Measurements from ENCODE around the gene LIPC.

LIPC gene

GRCh38 chr15:58544756-58545155 is 113.0 kb downstream of the LIPC start:
- DNase-seq = no peak

GRCh38 chr15:58545307-58546065 is 113.7 kb downstream of the LIPC start:
- no peak for DNase-seq

DNA sequence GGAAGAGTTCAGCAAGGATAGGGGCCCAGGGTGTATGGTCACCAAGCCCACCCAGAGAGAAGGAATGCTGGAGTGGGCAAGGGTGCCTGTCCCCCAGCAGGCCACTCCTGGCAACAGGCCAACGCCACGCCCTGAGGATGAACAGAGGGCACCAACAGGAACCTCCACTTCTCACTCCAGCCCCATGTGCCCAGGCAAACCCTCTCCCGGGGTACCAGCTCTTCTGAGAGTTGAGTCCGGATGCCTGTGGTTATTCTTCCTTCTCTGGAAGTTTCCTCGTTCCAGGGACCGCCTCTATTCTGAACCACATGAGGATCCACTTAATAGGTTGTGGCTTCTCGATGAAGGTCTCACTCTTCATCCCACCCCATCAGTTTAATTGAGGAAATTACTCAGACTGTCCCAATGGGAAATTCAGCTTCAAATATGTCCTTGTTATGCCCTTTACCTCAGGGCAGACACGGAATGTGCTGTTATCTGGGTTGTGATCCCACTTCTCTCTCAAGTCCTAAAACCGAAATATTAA is 114.3 kb downstream of the LIPC start:
- DNase-seq = no peak

DNA sequence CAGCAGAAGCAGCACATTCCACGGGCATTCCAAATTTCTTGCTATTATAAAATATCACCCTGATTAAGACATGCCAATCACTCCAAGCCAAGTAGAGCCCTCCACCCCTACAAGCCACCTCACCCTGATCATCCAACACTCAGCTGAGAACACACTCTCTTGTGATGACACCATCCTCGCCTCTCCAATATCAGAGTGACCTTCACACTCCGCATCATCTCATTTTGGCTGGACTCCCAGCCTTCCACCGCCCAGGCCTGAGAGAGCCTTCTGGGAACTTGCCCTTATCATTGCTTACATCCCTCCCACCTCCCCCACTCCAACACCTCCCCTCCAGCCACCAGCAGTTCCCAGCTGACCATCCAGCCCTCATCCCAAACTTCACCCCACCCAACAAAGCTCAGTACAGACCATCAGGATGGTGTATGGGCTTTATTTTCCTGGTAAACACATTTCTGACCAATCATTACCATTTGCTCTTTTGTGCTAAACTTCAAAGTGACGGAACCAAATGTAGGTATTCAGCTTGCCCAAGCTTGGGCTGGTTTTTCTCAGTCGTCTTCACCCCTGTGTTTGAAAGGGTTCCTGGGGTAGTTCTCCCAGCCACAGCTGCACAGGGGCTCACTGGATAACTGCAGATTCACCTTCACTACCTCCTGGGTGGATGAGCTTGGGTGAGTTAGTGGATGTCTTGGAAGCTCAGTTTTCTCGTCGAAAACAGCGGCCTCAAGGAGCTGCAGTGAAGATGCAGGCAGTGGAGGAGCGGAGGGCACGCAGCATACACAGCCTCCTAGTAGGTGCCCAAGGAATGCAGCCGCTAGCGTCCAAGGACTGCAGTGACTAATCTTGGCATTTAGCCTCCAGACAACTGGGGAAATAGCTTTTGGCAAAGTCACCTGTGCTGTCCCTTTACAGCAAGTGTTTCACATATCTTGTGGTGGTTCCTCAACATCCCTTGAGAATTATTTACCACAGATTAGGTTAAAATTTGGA is 115.1 kb downstream of the LIPC start:
- no peak for DNase-seq

- DNase-seq = no peak
Measured at GRCh38 chr15:58547628-58548307, 116.0 kb downstream of the LIPC start.

GRCh38 chr15:58548308-58549012 is 116.7 kb downstream of the LIPC start:
- no peak for DNase-seq

- no peak for DNase-seq
Measured at GRCh38 chr15:58549013-58549784, 117.4 kb downstream of the LIPC start.

DNA sequence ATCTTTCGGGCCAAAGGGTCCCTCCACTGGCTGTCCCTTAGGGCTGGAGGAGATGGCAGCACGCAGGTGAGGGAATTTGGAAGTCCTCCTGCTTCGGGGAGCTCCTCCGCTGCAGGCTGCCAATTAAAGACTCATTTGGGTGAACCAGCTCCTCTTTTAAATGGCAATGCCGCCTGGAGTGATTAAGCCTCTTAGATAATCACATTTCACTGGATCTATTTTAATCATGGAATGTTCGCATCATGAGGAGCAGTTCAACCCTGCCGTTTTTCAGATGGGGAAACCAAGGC is 117.9 kb downstream of the LIPC start:
- DNase-seq = no peak

DNA sequence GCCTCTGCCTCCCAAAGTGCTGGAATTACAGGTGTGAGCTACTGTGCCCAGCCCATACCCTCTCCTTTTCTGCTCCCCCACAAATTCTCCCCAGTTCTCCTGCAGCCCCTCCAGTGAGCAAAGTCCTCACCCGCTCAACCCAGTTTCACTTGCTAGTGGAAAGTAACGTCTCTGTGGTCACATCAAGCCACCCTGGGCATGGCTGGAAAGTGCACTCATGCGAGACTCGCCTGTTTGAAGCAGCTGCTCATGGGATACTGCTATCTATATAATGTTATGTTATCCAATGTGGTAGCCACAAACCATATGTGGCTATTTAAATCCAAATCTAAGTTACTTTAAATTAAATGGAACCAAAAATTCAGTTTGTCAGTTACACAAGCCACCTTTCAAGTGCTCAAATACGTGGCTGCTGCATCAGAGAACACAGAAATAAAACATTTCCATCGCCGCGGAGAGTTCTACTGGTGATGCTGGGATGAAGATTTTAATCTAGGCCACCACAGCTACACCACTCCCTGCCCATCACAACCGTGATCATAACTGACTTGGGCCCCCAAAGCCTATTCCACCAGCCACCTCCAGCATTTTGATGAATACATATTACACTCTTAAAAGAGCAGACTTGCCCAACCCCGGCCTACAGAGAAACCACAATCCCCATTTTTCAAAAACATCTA is 119.4 kb downstream of the LIPC start:
- DNase-seq = no peak

DNA sequence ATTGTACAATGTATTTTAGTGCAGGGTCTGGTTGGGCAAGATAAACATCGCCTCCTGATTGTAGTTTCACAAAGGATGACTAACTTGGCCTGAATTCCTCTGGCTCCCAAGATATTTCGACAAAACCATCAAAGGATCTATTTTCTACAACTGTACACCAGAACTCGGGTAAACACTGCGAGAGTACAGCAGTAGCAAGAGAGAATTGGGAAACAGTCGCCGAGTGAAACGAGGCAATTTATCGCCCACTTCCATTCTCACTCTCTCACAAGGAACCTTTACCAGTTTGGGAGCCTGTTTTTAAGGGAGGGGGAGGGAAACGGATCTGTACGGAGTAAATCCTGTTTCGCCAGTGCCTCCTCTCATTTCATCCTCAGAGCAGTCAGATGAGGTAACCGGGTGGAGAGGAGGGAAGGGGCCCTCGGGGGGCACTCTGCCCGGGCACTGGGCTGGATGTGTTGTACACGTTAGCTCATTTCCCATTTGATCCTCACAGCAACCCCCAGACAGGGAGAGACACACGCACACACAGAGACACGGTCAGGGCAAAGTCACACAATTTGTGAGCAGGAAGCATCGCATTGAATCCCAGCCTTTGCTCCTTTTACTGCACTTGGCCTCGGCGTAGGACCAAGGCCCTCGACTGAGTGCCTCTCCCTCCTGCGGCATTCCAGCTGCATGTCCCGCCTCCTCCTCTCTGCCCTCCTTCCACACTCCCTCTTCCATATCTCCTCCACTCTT is 120.1 kb downstream of the LIPC start:
- no peak for DNase-seq

GRCh38 chr15:58552505-58553364 is 120.9 kb downstream of the LIPC start:
- DNase-seq = no peak

DNA sequence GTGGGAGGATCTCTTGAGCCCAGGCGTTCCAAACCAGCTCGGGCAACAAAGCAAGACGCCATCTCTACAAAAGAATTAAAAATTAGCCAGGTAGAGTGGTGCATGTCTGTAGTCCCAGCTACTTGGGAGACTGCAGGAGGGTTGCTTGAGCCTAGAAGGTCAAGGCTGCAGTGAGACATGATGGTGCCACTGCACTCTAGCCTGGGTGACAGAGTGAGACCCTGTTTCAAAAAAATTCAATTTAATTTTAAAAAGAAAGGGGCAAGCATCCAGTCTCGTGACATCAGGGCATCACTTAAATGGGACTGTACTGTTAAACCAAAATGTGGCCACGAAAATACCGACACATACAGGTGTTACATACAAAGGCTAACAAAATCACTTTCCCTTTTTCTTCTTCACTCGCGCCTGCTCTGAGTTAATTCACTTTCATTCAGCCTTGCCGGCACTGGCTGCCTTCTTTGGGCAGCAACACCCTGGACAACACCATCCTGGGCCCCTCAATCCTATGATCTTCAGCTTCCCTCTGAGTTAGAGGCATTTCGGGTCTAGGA is 121.7 kb downstream of the LIPC start:
- DNase-seq = no peak

DNA sequence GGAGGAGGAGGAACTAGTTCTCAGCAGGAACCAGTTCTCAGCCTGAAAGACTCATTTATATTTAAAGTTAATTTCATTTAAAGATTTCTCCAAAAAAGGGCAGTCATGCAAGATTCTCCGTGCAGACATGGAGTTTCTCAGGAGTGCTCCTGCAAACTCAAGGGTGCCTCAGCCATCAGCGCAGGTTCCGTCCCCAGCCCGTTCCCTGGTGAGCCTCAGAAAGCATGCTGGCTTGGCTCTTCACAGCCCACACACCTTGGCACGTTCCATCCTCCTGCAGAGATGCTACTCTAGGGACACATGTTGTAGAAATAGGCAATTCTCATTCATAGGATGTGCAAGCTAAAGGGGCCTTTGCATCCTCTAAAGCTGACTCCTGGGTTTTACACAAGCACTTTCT is 123.0 kb downstream of the LIPC start:
- DNase-seq = no peak

DNA sequence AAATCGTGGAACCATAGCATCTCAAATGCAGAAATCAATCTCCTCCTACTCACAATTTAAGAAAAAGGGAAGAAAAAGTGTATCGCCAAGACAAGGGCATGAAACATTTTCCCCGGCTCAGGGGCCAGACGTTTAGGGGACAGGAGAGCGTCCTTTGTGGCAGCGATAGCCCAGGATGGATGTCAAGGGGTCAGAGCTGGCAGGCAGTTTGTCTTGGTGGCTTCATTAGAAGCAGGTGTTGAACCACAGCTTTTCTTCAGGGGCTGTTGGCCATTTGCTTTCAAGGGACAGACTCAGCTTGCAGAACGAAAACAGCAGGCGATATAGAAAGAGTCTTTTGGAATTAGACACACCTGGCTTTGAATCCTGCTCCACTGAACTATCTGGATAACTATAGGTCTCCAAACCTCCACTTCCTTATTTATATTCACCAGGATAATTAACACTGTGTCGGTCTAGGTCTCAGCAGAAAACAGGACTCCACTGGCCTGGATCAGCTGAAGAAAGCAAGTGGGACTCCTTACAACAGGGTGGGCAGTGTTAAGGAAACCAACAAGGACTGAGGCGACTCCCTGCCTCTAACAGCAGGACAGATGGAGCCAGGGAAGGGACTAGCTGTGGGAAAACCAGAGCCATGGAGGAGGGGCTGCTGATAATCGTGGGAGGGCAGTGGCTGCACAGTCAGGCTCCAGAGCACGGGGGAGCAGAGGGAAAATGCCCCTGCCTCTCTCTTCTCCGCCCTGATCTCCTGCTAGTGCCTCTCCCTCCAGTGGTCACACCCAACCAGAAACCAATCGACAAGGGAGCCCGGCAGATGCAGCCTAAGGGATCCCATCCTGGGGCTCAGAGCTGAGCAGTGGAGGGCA is 123.6 kb downstream of the LIPC start:
- no peak for DNase-seq

DNA sequence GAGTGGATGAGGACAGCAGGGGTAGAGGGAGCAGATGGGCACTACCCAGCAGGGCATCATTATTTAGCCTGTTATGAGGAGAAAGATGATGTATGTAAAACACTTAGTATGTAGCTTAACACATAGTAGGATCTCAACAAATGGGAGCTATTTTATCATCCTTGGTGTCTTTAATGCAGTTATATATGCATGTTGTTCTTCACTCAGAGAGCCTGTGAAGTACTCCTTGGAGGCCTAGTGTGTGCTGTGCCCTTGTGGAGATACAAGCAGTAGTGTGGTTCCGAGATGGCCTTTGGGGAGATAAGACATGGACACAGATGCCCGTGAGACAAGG is 124.2 kb downstream of the LIPC start:
- DNase-seq = no peak

- DNase-seq = no peak
Measured at GRCh38 chr15:58556541-58556940, 124.8 kb downstream of the LIPC start.

GRCh38 chr15:58558777-58559176 is 127.0 kb downstream of the LIPC start:
- no peak for DNase-seq

DNA sequence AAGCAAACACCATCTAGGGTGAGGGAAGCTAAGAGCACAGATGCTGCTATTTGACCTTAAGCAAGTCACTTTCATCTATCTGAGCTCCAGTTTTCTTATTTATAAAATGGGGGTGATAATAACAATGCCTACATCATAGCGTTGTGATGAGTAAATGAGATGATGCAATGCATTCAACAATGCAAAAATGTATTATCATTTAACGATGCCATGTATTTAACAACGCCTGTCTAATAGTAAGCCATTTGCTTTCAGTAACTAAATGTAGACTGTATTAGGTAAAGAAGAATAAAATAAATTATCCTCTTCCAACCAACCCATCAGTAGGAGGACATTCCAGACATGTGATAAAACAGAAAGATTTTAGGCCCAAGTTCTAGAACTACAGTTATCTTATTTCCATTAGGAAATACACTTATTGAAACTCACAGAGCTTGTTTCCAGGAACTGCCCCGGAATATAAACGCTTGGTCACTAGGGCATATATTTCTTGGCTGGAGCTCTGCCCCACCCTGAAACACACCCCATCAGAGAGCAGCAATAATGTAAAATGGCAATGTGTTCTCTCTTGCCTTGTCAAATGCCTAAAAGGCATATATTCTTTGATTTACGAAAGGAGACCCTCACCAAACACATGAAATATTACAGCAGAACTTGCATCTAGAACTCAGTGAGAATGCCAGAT is 128.3 kb downstream of the LIPC start:
- DNase-seq = no peak

Data from NCI-H510A treated with DMSO at 0.1 percent for 48 hours (cell line).